ENCODE results near the gene RGL2. TPM values are rescaled to one million over a fixed set of nuclear protein-coding genes. Genes with fewer than 3 reads are reported as not detected.
"Not testable (repeated sequence)": the region's sequence is repeated elsewhere in the genome, so short reads cannot be mapped to it uniquely, and the experiment has no call there.

The RGL2 gene
- total RNA-seq, 1 donor from 2014 or later = 60.5 TPM

GRCh38 chr6:33279257-33279695 lies 19.5 kb downstream of the RGL2 start:
- intact Hi-C loops (cut with DNase I) = no loop called here

GRCh38 chr6:33278810-33279209 lies 19.9 kb downstream of the RGL2 start:
- DNase-seq = no peak
- no peak for ATAC-seq (ENCODE audit: poor library complexity)
- intact Hi-C loops (cut with DNase I) = no loop called here

More at GRCh38 chr6:33279257-33279695, 19.5 kb downstream of the RGL2 start:
- no peak for ATAC-seq (ENCODE audit: poor library complexity)
- no peak for DNase-seq

- intact Hi-C loops (cut with DNase I) = no loop called here
- ATAC-seq (ENCODE audit: poor library complexity) (no peak), DNase-seq (no peak)
Measured at GRCh38 chr6:33278392-33278741, 20.4 kb downstream of the RGL2 start.

DNA sequence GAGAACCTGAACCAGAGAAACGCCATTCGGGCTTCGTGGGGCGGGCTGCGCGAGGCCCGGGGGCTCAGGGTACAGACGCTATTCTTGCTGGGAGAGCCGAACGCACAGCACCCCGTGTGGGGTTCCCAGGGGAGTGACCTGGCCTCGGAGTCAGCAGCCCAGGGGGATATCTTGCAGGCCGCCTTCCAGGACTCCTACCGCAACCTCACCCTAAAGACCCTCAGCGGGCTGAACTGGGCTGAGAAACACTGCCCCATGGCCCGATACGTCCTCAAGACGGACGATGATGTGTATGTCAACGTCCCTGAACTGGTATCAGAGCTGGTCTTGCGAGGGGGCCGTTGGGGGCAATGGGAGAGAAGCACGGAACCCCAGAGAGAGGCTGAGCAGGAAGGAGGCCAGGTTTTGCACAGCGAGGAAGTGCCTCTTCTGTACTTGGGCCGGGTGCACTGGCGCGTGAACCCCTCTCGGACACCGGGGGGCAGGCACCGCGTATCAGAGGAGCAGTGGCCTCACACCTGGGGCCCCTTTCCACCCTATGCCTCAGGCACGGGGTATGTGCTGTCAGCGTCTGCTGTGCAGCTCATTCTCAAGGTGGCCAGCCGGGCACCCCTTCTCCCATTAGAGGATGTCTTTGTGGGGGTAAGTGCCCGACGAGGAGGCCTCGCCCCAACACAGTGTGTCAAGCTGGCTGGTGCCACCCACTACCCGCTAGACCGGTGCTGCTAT lies 20.9 kb downstream of the RGL2 start:
- DNase-seq = no peak
- intact Hi-C loops (cut with DNase I) = no loop called here
- ATAC-seq (ENCODE audit: poor library complexity) = peak; percentile 2

- peak; percentile 78 for ATAC-seq (ENCODE audit: poor library complexity)
- peak; percentile 88 for DNase-seq
- intact Hi-C loops (cut with DNase I) = no loop called here
Measured at GRCh38 chr6:33276864-33277662, 21.7 kb downstream of the RGL2 start, which contains the start of gene B3GALT4. Gene B3GALT4, plus strand, starts transcription at chr6:33277123. Its CDS starts 297 bp downstream, at chr6:33277420.

GRCh38 chr6:33276581-33276863 lies 22.2 kb downstream of the RGL2 start:
- no peak for ATAC-seq (ENCODE audit: poor library complexity)
- no peak for DNase-seq
- intact Hi-C loops (cut with DNase I) = no loop called here

DNA sequence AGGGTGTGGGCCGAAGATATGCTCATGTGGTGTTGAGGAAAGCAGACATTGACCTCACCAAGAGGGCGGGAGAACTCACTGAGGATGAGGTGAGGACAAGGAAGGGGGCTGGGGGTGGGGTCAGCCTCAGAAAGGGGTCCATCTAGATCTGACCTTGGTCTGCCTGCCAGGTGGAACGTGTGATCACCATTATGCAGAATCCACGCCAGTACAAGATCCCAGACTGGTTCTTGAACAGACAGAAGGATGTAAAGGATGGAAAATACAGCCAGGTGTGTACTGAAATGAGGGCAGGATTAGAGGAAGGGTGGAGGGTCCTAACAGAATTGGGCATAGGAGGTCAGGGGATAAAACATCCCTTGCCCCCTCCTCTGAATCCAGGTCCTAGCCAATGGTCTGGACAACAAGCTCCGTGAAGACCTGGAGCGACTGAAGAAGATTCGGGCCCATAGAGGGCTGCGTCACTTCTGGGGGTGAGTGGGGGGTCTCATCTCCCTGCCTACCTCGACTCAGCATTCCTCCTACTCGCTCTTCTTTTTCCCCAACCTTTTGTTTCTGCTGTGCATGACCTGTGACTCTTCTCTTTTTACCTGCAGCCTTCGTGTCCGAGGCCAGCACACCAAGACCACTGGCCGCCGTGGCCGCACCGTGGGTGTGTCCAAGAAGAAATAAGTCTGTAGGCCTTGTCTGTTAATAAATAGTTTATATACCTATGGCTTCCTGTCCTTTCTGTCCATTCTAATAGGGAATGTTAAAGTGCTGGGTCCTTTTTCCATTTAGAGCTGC lies 22.8 kb downstream of the RGL2 start:
- DNase-seq; intact Hi-C loops (cut with DNase I); ATAC-seq (ENCODE audit: poor library complexity): not testable (repeated sequence)

DNA sequence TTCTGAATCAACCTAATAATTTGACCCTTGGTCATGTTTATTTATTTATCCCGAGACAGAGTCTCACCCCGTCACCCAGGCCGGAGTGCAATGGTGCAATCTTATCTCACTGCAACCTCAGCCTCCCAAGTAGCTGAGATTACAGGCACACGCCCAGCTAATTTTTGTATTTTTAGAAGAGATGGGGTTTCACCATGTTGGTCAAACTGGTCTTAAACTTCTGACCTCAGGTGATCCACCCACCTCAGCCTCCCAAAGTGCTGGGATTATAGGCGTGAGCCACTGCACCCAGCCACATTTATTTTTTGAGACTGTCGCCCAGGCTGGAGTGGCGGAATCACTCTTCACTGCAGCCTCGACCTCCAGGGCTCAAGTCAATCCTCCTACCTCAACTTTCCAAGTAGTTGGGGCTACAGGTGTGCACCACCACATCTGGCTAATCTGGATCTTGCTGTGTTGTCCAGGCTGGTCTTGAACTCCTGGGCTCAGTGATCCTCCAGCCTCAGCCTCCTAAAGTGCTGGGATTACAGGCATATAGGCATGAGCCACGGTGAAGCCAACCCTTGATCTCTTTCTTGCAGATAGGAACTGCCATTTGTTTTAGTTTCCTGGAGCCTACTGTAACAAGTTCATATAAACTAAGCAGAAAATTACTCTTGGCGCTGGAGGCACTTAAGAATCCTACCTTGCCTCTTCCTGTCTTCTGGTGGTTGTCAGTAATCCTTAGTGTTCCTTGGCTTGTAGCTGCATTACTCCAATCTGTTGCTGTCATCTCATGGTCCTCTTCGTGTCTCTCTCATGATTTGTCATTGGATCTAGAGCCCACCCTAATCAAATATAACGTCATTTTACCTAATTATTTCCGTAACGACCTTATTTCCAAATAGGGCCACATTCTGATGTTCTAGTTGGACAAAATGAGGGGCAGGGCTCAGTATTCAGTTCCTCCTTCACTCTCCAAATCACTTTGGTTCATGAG lies 24.5 kb downstream of the RGL2 start:
- intact Hi-C loops (cut with DNase I) = no loop called here
- no peak for ATAC-seq (ENCODE audit: poor library complexity)
- DNase-seq = no peak

DNA sequence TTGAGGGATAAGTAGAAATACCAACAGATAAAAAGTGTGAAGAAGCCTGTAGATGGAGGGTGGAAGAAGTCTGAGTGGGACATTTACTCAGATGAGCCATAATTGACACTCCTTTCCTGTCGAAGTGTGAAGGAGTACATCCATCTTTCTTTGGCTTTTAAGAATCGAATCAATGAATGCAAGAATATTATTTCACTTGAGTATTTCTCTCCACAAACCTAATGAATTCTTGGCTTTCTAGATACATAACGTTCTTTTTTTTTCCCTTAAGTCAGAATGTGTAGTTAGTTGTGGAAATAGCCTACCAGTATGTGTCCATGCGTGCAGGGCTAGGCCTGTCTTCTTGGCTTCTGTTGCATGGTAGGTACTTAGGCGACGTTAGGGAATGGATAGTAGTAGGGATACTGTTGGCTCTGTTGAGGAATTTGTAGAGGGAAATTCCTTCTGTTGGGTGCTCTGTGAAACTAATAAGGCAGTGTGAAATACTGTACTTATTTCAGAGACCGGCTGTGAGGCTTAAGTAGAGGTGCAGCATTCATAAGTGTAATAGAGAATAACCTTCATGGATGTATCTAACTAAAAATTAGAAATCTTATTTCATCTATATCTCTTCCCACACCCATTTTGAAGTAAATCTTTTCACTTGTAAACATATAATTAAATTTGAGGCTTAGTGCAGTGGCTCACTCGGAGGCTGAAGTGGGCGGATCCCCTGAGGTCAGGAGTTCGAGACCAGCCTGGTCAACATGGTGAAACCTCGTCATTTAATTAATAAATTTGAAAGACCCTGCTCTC lies 25.4 kb downstream of the RGL2 start:
- ATAC-seq (ENCODE audit: poor library complexity) (no peak), DNase-seq (no peak)
- intact Hi-C loops (cut with DNase I) = no loop called here

- intact Hi-C loops (cut with DNase I) = no loop called here
- no peak for DNase-seq
- ATAC-seq (ENCODE audit: poor library complexity) = peak; percentile 10
Measured at GRCh38 chr6:33272275-33273128, 26.2 kb downstream of the RGL2 start.

- intact Hi-C loops (cut with DNase I) = no loop called here
- ATAC-seq (ENCODE audit: poor library complexity) = peak; percentile 97
- peak; percentile 93 for DNase-seq
Measured at GRCh38 chr6:33271468-33272274, 27.1 kb downstream of the RGL2 start, which contains the start of the genes RPS18 and VPS52. Gene RPS18, plus strand, starts transcription at chr6:33272075. Its CDS starts 45 bp downstream, at chr6:33272120. Gene VPS52, minus strand, starts transcription at chr6:33271876. Its CDS starts 201 bp downstream, at chr6:33271675.

- intact Hi-C loops (cut with DNase I) = no loop called here
- peak; percentile 32 for ATAC-seq (ENCODE audit: poor library complexity)
- no peak for DNase-seq
Measured at GRCh38 chr6:33271117-33271467, 27.6 kb downstream of the RGL2 start.

GRCh38 chr6:33264015-33264414 lies 34.7 kb downstream of the RGL2 start:
- intact Hi-C loops (cut with DNase I) = no loop called here
- DNase-seq (no peak), ATAC-seq (ENCODE audit: poor library complexity) (no peak)

- intact Hi-C loops (cut with DNase I); ATAC-seq (ENCODE audit: poor library complexity): not testable (repeated sequence)
Measured at GRCh38 chr6:33262490-33262889, 36.3 kb downstream of the RGL2 start.

DNA sequence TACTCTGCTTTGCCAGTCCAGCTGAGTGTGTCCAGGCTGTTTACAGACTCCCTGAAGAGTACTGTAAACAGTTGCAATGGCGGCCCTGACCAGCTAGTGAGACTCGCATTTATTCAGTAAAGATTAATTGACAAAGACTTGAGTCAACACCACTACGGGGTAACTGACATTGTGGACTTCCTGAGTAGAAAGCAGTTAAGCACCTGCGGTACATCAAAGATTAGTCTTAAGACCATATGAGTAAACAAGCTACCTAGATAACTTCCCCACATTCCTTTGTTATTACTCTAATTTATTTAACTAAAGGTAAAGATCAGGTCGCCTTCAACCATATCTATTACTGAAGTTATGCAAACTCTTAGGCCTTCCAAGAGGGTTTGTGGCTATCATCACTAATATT lies 39.7 kb downstream of the RGL2 start:
- intact Hi-C loops (cut with DNase I) = no loop called here
- DNase-seq (no peak), ATAC-seq (ENCODE audit: poor library complexity) (no peak)

More at GRCh38 chr6:33262490-33262889, 36.3 kb downstream of the RGL2 start:
- DNase-seq = not testable (repeated sequence)

DNA sequence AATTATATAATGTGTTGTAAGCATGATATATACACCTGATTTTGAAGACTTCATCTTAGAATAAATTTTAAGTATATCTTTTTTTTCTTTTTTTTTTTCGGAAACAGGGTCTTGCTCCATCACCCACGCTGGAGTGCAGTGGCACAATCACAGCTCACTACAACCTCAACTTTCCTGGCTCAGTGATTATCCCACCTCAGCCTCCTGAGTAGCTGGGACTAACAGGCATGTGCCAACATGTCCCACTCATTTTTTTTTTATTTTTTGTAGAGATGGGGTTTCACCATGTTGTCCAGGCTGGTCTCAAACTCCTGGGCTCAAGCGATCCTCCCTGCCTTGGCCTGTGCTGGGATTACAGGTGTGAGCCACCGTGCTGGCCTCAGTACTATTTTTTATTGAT lies 44.2 kb downstream of the RGL2 start:
- DNase-seq = no peak
- intact Hi-C loops (cut with DNase I) = no loop called here
- no peak for ATAC-seq (ENCODE audit: poor library complexity)

All from Right ventricle myocardium superior (tissue), 1 donor.